Keratinocyte (primary cell): ENCODE measurements around the gene CRISPLD2.

Experiments
- EZH2 ChIP-seq: IDR thresholded peaks from one replicate; pipeline ENCODE4 v1.6.1; 2012; ENCODE audit warnings: inconsistent platforms, mild to moderate bottlenecking, low read length, moderate library complexity
- TF ChIP-seq, protein P1 (sequence below), 3 experiments: IDR thresholded peaks in 1 of 3; conservative IDR thresholded peaks in 1 of 3; optimal IDR thresholded peaks in 1 of 3; 2 replicates in 2 of 3; 3 replicates in 1 of 3; pipeline versions ENCODE3 to v1.5.1; 2011; ENCODE audit warnings: low read length in 3 of 3, mild to moderate bottlenecking in 3 of 3, moderate library complexity in 2 of 3, control low read depth in 1 of 3, inconsistent platforms in 1 of 3; ENCODE audit not compliant: insufficient read depth in 2 of 3; ENCODE audit errors: extremely low read depth in 1 of 3

DNA sequence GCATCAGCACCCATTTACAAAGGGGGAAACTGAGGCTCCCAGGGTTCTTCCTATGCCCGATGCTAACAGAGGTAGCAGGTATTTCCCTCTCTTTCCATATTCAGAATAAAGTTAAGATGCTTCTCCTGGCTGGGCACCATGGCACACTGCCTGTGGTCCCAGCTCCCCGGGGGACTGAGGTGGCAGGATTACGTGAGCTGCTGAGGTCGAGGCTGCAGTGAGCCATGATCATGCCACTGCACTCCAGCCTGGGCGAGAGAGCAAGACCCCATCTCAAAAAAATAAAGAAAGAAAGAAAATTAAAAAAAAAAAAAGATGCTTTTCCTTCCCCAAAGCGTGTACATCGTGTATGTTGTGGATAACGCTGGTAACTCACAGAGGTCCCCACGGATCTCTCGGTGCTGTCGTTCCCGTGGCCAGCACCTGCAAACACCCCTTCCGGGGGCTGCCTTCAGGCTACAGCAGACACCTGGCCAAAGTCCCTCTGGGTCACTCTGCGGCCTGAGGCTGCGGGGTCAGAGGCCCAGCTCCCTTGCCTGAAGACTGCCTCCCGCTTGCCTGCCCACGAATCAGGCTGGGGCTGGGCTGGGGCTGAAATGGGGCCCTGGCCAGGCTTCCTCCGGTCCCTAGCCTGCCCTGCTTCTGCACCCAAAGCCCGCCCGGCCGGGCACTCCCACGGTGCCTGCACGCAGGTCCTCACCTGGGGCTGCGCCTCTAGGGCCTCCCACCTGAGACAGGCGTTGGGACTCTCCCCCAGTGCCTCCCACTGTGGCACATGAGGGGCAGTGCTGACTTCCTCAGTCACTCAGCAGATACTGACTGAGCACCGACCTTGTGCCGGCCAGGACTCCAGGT is 128.4 kb downstream of the CRISPLD2 start:
- TF ChIP-seq, protein P1, sequence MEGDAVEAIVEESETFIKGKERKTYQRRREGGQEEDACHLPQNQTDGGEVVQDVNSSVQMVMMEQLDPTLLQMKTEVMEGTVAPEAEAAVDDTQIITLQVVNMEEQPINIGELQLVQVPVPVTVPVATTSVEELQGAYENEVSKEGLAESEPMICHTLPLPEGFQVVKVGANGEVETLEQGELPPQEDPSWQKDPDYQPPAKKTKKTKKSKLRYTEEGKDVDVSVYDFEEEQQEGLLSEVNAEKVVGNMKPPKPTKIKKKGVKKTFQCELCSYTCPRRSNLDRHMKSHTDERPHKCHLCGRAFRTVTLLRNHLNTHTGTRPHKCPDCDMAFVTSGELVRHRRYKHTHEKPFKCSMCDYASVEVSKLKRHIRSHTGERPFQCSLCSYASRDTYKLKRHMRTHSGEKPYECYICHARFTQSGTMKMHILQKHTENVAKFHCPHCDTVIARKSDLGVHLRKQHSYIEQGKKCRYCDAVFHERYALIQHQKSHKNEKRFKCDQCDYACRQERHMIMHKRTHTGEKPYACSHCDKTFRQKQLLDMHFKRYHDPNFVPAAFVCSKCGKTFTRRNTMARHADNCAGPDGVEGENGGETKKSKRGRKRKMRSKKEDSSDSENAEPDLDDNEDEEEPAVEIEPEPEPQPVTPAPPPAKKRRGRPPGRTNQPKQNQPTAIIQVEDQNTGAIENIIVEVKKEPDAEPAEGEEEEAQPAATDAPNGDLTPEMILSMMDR (optimal IDR thresholded peaks at IDR 0.05 in 1 of 3, IDR thresholded peaks at IDR 0.05 in 1 of 3, conservative IDR thresholded peaks at IDR 0.05 in 1 of 3; ENCODE audit: extremely low read depth in 1 of 3, insufficient read depth in 2 of 3, low read length in 3 of 3), result no peak
- no peak for TF ChIP-seq EZH2
